Mesodermal cell (in vitro differentiated cells): Measurements from ENCODE around the gene PNO1.

Experiments
- H3K27ac ChIP-seq: 2 replicates; pipeline ENCODE4 v1.7.0; 2013; ENCODE audit warnings: mild to moderate bottlenecking, low read depth, low read length, moderate library complexity; ENCODE audit not compliant: severe bottlenecking
- H3K36me3 ChIP-seq: 2 replicates; pipeline ENCODE4 v1.7.1; 2013; ENCODE audit warnings: mild to moderate bottlenecking, low read length, moderate library complexity; ENCODE audit not compliant: control insufficient read depth, insufficient read depth
- H3K4me1 ChIP-seq: one replicate; pipeline ENCODE4 v1.7.1; 2013; ENCODE audit warnings: mild to moderate bottlenecking, low read length; ENCODE audit not compliant: insufficient read depth, control insufficient read depth, poor library complexity, severe bottlenecking
- H3K4me3 ChIP-seq: 2 replicates; pipeline ENCODE4 v1.7.0; 2013; ENCODE audit warnings: low read length, control low read depth, mild to moderate bottlenecking; ENCODE audit not compliant: insufficient read depth, poor library complexity, severe bottlenecking; ENCODE audit errors: extremely low read depth
- H3K9me3 ChIP-seq: 2 replicates; pipeline ENCODE4 v1.7.1; 2013; ENCODE audit warnings: mild to moderate bottlenecking, low read length, moderate library complexity; ENCODE audit not compliant: control insufficient read depth
- WGBS, 2 experiments: methylation state at CpG; one replicate each; pipeline ENCODE4 v1.1.5; 2013; ENCODE audit warnings: missing lambda C conversion rate in 2 of 2; ENCODE audit not compliant: insufficient coverage in 2 of 2; 5-methylcytosine and 5-hydroxymethylcytosine counted together

The PNO1 gene

DNA sequence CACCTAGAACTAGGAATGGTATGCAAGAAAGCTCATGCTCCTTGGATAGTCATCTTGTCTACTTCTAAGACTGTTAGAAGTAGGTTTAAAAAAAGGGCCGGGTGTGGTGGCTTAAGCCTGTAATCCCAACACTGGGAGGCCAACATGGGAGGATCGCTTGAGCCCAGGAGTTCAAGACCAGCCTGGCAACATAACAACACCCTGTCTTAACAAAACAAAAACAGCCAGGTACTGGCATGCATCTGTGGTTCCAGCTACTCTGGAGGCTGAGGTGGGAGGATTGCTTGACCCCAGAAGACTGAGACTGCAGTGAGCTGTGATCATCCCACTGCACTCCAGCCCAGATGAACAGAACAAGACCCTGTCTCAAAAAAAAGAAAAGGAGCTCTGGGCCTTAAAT, 19.9 kb downstream of the PNO1 start:
- Histone ChIP-seq H3K4me1 (no peaks in the 10 kb centered on the region), H3K36me3 (peaks cover 69% of the 10 kb centered on the region)
- 42 to 100% methylated on average over 1 to 2 of the region's 2 CpGs for WGBS, 2 experiments

DNA sequence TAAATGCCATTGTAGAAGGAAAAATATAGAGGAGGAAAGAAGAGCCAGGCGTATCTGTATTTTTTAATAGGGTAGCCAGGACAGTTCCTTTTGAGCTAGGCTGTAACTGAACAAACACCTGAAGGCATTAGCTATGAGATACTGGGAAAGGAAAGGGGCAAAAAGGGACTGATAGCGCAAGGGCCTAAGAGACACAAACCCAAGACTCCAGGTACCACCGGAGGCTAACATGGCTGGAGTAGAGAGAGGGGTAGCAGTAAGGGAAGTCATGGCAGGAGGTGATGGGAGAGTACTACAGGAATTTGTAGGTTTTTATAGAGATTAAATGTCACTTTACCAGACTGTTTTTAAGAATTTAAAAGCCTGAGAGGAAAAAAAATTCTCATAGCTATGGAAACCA, 20.7 kb downstream of the PNO1 start:
- 95 to 100% methylated on average over 3 of the region's 3 CpGs for WGBS, 2 experiments
- Histone ChIP-seq H3K27ac (no peak overlapping the region), H3K36me3 (peaks cover 71% of the 10 kb centered on the region), H3K9me3 (no peaks in the 10 kb centered on the region), H3K4me1 (no peaks in the 10 kb centered on the region), H3K4me3 (no peak overlapping the region)

More for the DNA sequence above, 19.9 kb downstream of the PNO1 start:
- Histone ChIP-seq H3K4me3 (no peak overlapping the region), H3K27ac (no peak overlapping the region), H3K9me3 (no peaks in the 10 kb centered on the region)

DNA sequence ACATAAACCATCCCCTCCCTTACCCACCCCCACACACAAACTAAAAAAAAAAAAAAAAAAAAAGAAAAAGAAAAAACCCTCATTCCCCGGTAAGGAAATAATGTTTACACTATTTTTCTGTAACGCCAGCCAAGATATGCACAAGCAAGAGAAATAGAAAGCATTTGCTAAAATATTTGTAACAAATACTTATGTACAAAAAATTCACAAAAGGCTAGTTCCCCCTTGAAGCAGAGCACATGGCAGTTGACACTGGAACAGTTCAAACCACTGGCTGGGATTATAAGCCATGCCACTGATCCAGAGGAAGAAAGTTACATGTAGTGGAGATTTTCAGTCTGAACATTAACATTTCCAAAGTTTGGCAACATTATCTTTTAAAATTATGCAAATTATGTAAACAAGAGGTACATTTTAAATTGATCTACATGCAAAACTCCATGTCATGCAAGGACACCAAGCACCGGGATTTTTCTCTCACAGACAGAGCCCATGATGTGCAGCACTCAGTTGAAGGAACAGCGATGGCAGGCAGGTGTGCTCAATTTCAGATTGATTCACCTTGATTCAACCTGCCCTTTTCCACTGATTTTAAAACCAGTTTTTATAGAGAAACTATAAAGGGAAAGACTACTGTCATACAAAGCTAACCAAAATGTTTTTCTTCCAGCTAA, 21.4 kb downstream of the PNO1 start:
- H3K36me3 ChIP-seq, result peaks cover 71% of the 10 kb centered on the region
- no peaks in the 10 kb centered on the region for H3K4me1 ChIP-seq
- 100% methylated on average over 2 of the region's 4 CpGs for WGBS, 2 experiments
- no peak overlapping the region for H3K27ac ChIP-seq
- no peaks in the 10 kb centered on the region for H3K9me3 ChIP-seq
- H3K4me3 ChIP-seq, result no peak overlapping the region

DNA sequence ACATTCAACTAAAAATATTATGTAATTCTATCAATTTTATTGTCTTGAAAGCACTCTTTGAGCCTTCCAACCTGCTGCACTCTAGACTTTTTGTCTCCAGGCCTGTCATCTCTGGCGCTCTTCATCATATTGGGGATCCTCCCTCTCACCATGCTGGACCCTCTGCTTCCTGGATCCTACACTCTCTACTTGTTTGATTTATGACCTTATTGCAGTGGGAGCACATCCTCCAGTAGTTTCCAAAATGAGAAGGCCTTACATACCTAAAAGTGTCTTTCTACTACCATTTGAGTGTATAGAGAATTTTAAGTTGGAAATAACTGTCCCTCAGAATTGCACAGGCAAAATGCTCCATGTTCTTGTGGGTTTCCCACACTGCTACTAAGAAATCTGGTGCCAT, 25.2 kb downstream of the PNO1 start:
- H3K9me3 ChIP-seq, result no peaks in the 10 kb centered on the region
- no peaks in the 10 kb centered on the region for H3K4me1 ChIP-seq
- peaks cover 62% of the 10 kb centered on the region for H3K36me3 ChIP-seq
- no peak overlapping the region for H3K27ac ChIP-seq
- WGBS, 2 experiments, result 100% methylated on average over 1 of the region's 1 CpG
- no peak overlapping the region for H3K4me3 ChIP-seq

DNA sequence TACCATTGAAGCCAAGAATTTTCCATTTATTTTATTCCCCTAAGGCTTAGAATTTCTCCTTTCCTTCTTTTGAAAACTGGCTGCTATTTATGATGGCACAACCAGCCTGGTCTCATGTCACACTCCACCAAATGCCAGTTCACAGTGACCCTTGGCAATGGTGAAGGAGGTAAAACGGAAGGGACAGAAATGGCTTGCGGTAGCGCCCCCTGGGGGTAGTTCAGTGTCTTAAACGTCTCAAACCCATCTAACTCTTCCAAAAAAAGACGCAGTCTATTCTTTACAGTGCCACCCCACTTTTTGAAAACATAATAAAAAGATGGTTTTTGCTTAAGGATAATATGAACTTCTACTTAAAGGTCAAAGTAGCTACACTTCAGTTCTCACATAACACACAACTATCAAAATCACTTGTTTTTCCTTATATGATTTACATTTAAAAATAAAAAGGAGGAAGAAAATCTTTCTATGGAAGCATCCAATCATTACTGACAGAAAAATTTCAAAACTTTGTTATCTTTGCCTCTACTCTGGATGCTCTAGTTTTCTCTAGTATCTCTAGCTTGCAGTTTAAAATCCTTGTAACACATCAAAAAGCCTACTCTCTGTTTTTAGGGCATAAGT, 28.0 kb downstream of the PNO1 start:
- H3K4me1 ChIP-seq, result no peaks in the 10 kb centered on the region
- H3K4me3 ChIP-seq, result no peak overlapping the region
- H3K36me3 ChIP-seq, result peaks cover 49% of the 10 kb centered on the region
- no CpG with 5 or more reads among the region's 5 CpGs for WGBS, 2 experiments
- no peaks in the 10 kb centered on the region for H3K9me3 ChIP-seq
- no peak overlapping the region for H3K27ac ChIP-seq

DNA sequence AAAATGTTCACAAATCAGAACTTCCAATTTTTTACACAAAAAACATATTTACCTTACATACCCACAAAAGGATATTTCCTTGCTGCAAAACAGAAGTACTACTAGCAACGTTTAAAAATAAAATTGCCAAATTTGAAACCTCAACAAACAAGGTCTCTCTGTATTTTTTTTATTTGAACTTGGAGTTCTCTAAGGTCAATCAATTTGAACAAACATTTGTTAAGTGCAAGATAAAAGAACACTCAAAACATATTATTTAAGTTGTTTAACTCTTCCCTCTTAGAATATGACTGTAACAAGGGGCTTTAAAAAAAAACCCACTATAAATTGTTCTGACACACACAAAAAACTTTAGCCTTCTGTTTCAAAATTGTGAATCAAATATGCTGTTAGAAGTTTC, 29.6 kb downstream of the PNO1 start:
- WGBS, 2 experiments, result no CpG with 5 or more reads among the region's 1 CpG
- no peak overlapping the region for H3K27ac ChIP-seq
- peaks cover 34% of the 10 kb centered on the region for H3K36me3 ChIP-seq
- no peak overlapping the region for H3K4me3 ChIP-seq
- H3K9me3 ChIP-seq, result no peaks in the 10 kb centered on the region
- H3K4me1 ChIP-seq, result peaks cover 3% of the 10 kb centered on the region

DNA sequence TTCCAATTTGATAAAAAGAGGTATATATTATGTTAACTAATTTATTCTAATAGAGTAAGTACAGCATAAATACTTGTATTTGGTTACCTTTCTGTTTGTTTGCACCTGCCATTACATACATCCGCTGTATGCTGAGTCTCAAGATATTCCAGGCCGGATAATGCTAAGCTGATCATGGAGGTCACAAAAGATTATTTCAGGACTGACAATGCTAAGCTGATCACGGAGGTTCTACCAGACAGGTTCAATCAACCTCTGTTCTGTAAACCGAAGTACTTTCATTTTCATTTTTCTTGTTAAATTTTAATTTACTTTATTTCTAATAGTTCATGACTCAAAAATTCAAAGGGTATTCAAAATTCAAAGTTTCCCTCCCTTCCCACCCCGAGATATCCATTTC, 31.1 kb downstream of the PNO1 start:
- H3K36me3 ChIP-seq, result peaks cover 21% of the 10 kb centered on the region
- no peaks in the 10 kb centered on the region for H3K9me3 ChIP-seq
- 93 to 100% methylated on average over 3 of the region's 5 CpGs for WGBS, 2 experiments
- H3K27ac ChIP-seq, result no peak overlapping the region
- peaks cover 3% of the 10 kb centered on the region for H3K4me1 ChIP-seq
- no peak overlapping the region for H3K4me3 ChIP-seq

DNA sequence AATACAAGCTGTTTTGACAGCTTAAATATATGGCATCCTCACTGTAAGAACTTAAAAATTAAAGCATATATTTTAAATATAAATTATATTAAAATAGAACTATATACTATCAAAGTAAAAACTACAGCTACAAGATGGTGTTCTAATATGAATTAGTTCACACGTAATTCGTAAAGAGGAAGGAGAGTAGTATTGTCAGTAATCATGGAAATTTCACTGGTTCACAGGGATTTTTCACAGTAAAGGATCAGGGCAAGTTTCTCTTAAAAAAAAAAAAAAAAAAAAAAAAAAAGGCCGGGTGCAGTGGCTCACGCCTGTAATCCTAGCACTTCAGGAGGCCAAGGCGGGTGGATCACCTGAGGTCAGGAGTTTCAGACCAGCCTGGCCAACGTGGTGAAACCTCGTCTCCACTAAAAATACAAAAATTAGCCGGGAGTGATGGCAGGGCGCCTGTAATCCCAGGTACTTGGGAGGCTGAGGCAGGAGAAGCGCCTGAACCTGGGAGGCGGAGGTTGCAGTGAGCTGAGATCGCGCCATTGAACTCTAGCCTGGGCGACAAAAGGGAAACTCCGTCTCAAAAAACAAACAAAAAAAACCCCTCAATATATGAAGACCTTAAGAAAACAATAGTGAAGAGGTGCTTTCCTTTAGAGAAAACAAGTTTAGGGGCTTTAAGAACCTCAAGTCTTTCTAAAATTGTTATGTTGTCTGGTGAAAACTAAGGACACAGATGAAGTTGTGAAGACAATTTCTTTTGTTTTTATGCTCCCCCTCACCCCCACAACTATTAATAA, 32.5 kb downstream of the PNO1 start:
- no peaks in the 10 kb centered on the region for H3K9me3 ChIP-seq
- peaks cover 9% of the 10 kb centered on the region for H3K36me3 ChIP-seq
- peaks cover 3% of the 10 kb centered on the region for H3K4me1 ChIP-seq
- H3K27ac ChIP-seq, result no peak overlapping the region
- no peak overlapping the region for H3K4me3 ChIP-seq
- WGBS, 2 experiments, result 79 to 83% methylated on average over 5 of the region's 15 CpGs

DNA sequence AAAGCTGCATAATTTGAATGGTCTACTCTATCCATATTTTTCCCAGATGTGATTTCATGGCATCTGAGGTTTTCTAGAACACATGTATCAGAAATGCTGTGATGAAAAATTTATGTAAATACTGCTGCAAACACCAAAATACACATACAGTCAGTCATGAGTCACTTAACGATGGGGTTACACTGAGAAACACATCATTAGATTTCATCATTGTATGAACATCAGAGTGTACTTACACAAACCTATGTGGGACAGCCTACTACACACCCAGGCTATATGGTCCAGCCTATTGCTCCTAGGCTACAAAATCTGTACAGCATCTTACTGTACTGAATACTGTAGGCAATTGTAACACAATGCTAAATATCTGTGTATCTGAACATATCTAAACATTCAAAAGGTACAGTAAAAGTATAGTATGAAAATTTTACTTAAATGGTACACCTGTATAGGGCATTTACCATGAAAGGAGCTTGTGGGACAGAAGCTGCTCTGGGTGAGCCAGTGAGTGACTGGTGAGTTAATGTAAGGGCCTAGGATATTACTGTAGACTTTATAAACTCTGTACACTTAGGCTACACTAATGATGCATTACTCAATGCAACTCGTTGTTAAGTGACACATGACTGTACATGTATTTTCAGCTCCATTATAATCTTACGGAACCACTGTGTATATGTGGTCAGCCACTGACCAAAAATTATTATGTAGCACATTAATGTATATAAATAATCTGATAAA, 33.5 kb downstream of the PNO1 start:
- peaks cover 3% of the 10 kb centered on the region for H3K4me1 ChIP-seq
- WGBS, 2 experiments, result 80 to 86% methylated on average over 1 to 2 of the region's 3 CpGs
- peaks cover 5% of the 10 kb centered on the region for H3K36me3 ChIP-seq
- H3K4me3 ChIP-seq, result no peak overlapping the region
- no peaks in the 10 kb centered on the region for H3K9me3 ChIP-seq
- H3K27ac ChIP-seq, result no peak overlapping the region

DNA sequence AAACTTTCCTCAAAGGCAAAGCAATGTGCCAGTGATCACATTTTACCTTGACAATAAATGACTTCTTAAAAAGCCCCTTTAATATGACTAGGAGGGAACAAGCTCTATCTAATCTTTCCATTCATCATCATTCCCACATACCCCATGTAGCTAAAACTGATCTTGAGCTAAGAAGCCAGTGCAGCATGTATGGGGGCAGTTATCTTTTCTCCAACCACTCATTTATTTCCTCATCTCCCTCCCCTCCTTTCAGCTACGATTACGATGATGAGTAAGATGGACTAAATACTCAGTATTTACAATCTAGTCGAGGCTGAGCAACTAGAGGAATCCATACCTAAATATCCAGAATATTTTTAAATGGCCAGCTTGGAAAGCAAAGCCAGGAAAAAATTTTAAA, 35.5 kb downstream of the PNO1 start:
- H3K4me3 ChIP-seq, result no peak overlapping the region
- H3K36me3 ChIP-seq, result no peaks in the 10 kb centered on the region
- no peaks in the 10 kb centered on the region for H3K9me3 ChIP-seq
- H3K27ac ChIP-seq, result no peak overlapping the region
- WGBS, 2 experiments, result 60% methylated on average over 1 of the region's 3 CpGs; no CpG with 5 or more reads in 1 of the 2 experiments
- H3K4me1 ChIP-seq, result peaks cover 3% of the 10 kb centered on the region
